Neural progenitor cell (in vitro differentiated cells): Measurements from ENCODE around the gene C14orf93. TPM values are rescaled to one million over a fixed set of nuclear protein-coding genes. Genes with fewer than 3 reads are reported as not detected.

ENCODE experiments used
- DNase-seq: peaks from one replicate; pipeline ENCODE4 v3.0.0-alpha.2; 2016; ENCODE audit warnings: low spot score
- H2AFZ ChIP-seq: fragments of 200-600 bp; sonication (generic); replicated peaks from 2 replicates; pipeline ENCODE4 v1.6.1; 2016; ENCODE audit warnings: antibody characterized with exemption
- H3F3A ChIP-seq: fragments of 200-600 bp; sonication (generic); 2 replicates; pipeline ENCODE4 v1.6.1; 2016; ENCODE audit warnings: antibody characterized with exemption, low read depth
- H3K27ac ChIP-seq: fragments of 200-600 bp; sonication (generic); 2 replicates; pipeline ENCODE4 v1.5.1; 2016; ENCODE audit warnings: mild to moderate bottlenecking
- H3K27me3 ChIP-seq: fragments of 200-600 bp; sonication (generic); 2 replicates; pipeline ENCODE4 v1.6.1; 2016; ENCODE audit warnings: mild to moderate bottlenecking, moderate library complexity
- H3K36me3 ChIP-seq: fragments of 200-600 bp; sonication (generic); 2 replicates; pipeline ENCODE4 v1.5.1; 2016
- H3K4me1 ChIP-seq: fragments of 200-600 bp; sonication (generic); 2 replicates; pipeline ENCODE4 v1.6.1; 2016; ENCODE audit warnings: mixed run types
- H3K4me2 ChIP-seq: fragments of 200-600 bp; sonication (generic); 2 replicates; pipeline ENCODE4 v1.6.1; 2016
- H3K4me3 ChIP-seq: fragments of 200-600 bp; sonication (generic); 2 replicates; pipeline ENCODE4 v1.5.1; 2016
- H3K79me2 ChIP-seq: fragments of 200-600 bp; sonication (generic); 2 replicates; pipeline ENCODE4 v1.6.1; 2016; ENCODE audit warnings: low read depth
- H3K9ac ChIP-seq: fragments of 200-600 bp; sonication (generic); 2 replicates; pipeline ENCODE4 v1.6.1; 2016
- H3K9me3 ChIP-seq: fragments of 200-600 bp; sonication (generic); 2 replicates; pipeline ENCODE4 v1.5.1; 2016; ENCODE audit warnings: low read depth
- H4K20me1 ChIP-seq: fragments of 200-600 bp; sonication (generic); 2 replicates; pipeline ENCODE4 v1.6.1; 2016; ENCODE audit warnings: low read depth
- H3K27ac Mint-ChIP-seq: 3 replicates; pipeline ENCODE4 v1.8.0; 2021; ENCODE audit warnings: mixed read lengths
- H3K27me3 Mint-ChIP-seq: 2 replicates; pipeline ENCODE4 v1.8.0; 2022; ENCODE audit warnings: low read depth, mild to moderate bottlenecking, inconsistent platforms, moderate library complexity, mixed read lengths; ENCODE audit not compliant: insufficient read depth
- H3K36me3 Mint-ChIP-seq: 3 replicates; pipeline ENCODE4 v1.8.0; 2021; ENCODE audit warnings: mixed read lengths
- H3K4me1 Mint-ChIP-seq: 3 replicates; pipeline ENCODE4 v1.8.0; 2021; ENCODE audit warnings: mixed read lengths
- H3K4me3 Mint-ChIP-seq: 3 replicates; pipeline ENCODE4 v1.8.0; 2021; ENCODE audit warnings: mild to moderate bottlenecking, moderate library complexity, mixed read lengths
- H3K9me3 Mint-ChIP-seq: 3 replicates; pipeline ENCODE4 v1.8.0; 2020; ENCODE audit warnings: mixed read lengths
- EZH2 ChIP-seq: fragments of 200-600 bp; sonication (generic); IDR thresholded peaks from 2 replicates; pipeline ENCODE4 v1.6.1; 2017; ENCODE audit warnings: antibody characterized with exemption, mild to moderate bottlenecking, moderate library complexity
- EZH2phosphoT487 ChIP-seq: fragments of 200-600 bp; sonication (generic); IDR thresholded peaks from 2 replicates; pipeline ENCODE4 v1.6.1; 2017; ENCODE audit warnings: antibody characterized with exemption
- total RNA-seq: library from RNA; depleted of rRNA; stranded (reverse); fragments of >200 nt; gene quantifications from 2 replicates; pipeline ENCODE4 v1.2.3, GENCODE V29; 2015; ENCODE audit warnings: low replicate concordance
- TF ChIP-seq, protein P1 (sequence below): fragments of 200-600 bp; sonication (generic); IDR thresholded peaks from 2 replicates; pipeline ENCODE4 v1.5.1; 2017; ENCODE audit warnings: antibody characterized with exemption, mild to moderate bottlenecking

C14orf93 gene
- total RNA-seq, 1 donor from 2014 or later, result 8.2 TPM

DNA sequence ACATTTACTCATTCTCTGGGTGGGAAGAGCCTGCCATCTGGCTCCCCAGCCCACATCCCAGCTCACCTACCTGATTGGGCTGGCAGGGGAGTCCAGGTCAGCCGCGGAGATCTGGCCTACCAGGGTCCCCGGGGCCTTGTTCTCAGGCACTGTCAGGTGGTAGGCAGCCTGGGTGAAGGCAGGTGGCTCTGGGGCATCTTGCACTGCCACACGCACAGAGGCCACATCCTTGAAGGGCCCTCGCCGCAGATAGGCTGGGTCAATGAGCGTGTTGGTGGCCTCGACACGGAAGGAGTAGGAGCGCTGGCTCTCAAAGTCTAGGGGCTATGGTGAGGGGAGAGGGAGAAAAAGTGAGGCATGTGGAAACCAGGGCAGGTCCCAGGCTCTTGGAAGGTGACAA, 43.5 kb upstream of the C14orf93 start:
- Histone ChIP-seq H3K27ac (no peak overlapping the region), H4K20me1 (peaks cover 19% of the 10 kb centered on the region), H3K79me2 (peaks cover 7% of the 10 kb centered on the region), H3K4me1 (peaks cover 5% of the 10 kb centered on the region), H3K4me3 (no peak overlapping the region), H3K36me3 (no peaks in the 10 kb centered on the region), H3K9ac (no peak overlapping the region), H3K27me3 (no peaks in the 10 kb centered on the region), H3K4me2 (no peak overlapping the region), H3F3A (peaks cover 8% of the 10 kb centered on the region), H3K9me3 (no peaks in the 10 kb centered on the region), H2AFZ (no peak overlapping the region)
- H3K27ac Mint-ChIP-seq, result no peak overlapping the region
- TF ChIP-seq, protein P1, sequence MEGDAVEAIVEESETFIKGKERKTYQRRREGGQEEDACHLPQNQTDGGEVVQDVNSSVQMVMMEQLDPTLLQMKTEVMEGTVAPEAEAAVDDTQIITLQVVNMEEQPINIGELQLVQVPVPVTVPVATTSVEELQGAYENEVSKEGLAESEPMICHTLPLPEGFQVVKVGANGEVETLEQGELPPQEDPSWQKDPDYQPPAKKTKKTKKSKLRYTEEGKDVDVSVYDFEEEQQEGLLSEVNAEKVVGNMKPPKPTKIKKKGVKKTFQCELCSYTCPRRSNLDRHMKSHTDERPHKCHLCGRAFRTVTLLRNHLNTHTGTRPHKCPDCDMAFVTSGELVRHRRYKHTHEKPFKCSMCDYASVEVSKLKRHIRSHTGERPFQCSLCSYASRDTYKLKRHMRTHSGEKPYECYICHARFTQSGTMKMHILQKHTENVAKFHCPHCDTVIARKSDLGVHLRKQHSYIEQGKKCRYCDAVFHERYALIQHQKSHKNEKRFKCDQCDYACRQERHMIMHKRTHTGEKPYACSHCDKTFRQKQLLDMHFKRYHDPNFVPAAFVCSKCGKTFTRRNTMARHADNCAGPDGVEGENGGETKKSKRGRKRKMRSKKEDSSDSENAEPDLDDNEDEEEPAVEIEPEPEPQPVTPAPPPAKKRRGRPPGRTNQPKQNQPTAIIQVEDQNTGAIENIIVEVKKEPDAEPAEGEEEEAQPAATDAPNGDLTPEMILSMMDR, result no peak
- TF ChIP-seq EZH2phosphoT487 (no peak), EZH2 (no peak)
- H3K4me1 Mint-ChIP-seq, result peaks cover 15% of the 10 kb centered on the region
- H3K27me3 Mint-ChIP-seq, result peaks cover 8% of the 10 kb centered on the region
- no peak for DNase-seq
- peaks cover 20% of the 10 kb centered on the region for H3K36me3 Mint-ChIP-seq
- no peak overlapping the region for H3K4me3 Mint-ChIP-seq
- no peaks in the 10 kb centered on the region for H3K9me3 Mint-ChIP-seq

DNA sequence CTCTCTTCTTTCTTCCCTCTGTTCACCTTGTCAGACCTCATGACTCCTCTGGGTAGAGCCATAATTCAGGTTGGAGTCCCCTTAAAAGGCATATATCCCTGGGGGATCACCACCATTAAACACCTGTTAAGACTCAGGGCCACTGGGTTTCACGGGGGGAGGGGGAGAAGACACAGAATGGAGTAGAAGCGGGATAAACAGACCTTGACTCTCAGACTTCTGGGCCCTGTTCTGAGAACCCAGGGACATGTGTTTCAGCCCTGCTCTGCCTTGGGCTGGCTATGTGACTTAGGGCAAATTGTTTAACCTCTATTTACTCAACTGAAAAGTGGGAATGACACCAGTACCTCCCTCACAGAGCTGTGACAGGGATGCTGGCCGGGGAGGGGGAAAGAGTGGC, 42.7 kb upstream of the C14orf93 start:
- Histone ChIP-seq H3K4me3 (no peak overlapping the region), H3K4me1 (peaks cover 5% of the 10 kb centered on the region), H2AFZ (no peak overlapping the region), H3F3A (peaks cover under 1% of the 10 kb centered on the region), H3K4me2 (no peak overlapping the region), H3K27ac (no peak overlapping the region), H3K9me3 (no peaks in the 10 kb centered on the region), H4K20me1 (peaks cover 15% of the 10 kb centered on the region), H3K79me2 (peaks cover 7% of the 10 kb centered on the region), H3K36me3 (no peaks in the 10 kb centered on the region), H3K9ac (no peak overlapping the region), H3K27me3 (no peaks in the 10 kb centered on the region)
- H3K36me3 Mint-ChIP-seq, result peaks cover 22% of the 10 kb centered on the region
- peak overlapping the region; percentile 50 for H3K27ac Mint-ChIP-seq
- TF ChIP-seq EZH2phosphoT487 (no peak), EZH2 (no peak)
- TF ChIP-seq, protein P1, result no peak
- H3K27me3 Mint-ChIP-seq, result peaks cover 5% of the 10 kb centered on the region
- peaks cover 10% of the 10 kb centered on the region for H3K4me1 Mint-ChIP-seq
- no peaks in the 10 kb centered on the region for H3K9me3 Mint-ChIP-seq
- H3K4me3 Mint-ChIP-seq, result no peak overlapping the region
- no peak for DNase-seq

DNA sequence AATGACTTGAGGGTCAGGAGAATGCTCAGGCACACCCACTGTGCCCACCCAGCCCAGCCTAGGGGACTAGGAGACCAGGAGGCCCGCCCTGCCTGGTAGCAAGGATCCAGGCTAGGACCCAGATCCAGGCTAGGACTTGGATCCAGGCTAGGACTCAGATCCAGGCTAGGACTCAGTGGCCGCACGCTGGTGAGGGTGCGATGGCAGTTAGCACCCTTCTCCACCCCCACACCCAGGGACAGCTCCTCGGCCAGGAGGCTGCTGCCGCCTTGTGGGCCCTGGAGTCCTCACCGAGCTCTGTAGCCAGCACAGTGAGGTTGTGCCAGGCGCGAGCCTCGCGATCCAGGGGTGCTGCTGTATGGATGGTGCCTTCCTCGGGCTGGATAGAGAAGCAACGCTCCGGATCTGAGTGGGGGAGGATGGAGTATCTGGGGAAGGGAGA, 42.3 kb upstream of the C14orf93 start:
- Histone ChIP-seq H3K27me3 (no peaks in the 10 kb centered on the region), H3K9ac (no peak overlapping the region), H3K9me3 (no peaks in the 10 kb centered on the region), H3K27ac (no peak overlapping the region), H3K79me2 (peaks cover 7% of the 10 kb centered on the region), H3K36me3 (no peaks in the 10 kb centered on the region), H3K4me3 (no peak overlapping the region), H3K4me2 (no peak overlapping the region), H3K4me1 (peaks cover 5% of the 10 kb centered on the region), H3F3A (no peaks in the 10 kb centered on the region), H4K20me1 (peaks cover 15% of the 10 kb centered on the region), H2AFZ (no peak overlapping the region)
- no peak overlapping the region for H3K4me3 Mint-ChIP-seq
- peaks cover 26% of the 10 kb centered on the region for H3K36me3 Mint-ChIP-seq
- H3K4me1 Mint-ChIP-seq, result peaks cover 10% of the 10 kb centered on the region
- no peak for TF ChIP-seq EZH2
- TF ChIP-seq, protein P1, result peak; percentile 15
- H3K27ac Mint-ChIP-seq, result peak overlapping the region; percentile 50
- H3K9me3 Mint-ChIP-seq, result no peaks in the 10 kb centered on the region
- H3K27me3 Mint-ChIP-seq, result peaks cover 8% of the 10 kb centered on the region
- no peak for DNase-seq
